Hematopoietic multipotent progenitor cell treated with erythropoietin and hydrocortisone succinate and interleukin-3 and kit ligand, for 8 days (in vitro differentiated cells): ENCODE results near the gene FLYWCH2.

Source experiments
- DNase-seq: peaks from one replicate; pipeline ENCODE4 v3.0.0-alpha.2; 2015

The FLYWCH2 gene, protein sequence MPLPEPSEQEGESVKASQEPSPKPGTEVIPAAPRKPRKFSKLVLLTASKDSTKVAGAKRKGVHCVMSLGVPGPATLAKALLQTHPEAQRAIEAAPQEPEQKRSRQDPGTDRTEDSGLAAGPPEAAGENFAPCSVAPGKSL

DNA sequence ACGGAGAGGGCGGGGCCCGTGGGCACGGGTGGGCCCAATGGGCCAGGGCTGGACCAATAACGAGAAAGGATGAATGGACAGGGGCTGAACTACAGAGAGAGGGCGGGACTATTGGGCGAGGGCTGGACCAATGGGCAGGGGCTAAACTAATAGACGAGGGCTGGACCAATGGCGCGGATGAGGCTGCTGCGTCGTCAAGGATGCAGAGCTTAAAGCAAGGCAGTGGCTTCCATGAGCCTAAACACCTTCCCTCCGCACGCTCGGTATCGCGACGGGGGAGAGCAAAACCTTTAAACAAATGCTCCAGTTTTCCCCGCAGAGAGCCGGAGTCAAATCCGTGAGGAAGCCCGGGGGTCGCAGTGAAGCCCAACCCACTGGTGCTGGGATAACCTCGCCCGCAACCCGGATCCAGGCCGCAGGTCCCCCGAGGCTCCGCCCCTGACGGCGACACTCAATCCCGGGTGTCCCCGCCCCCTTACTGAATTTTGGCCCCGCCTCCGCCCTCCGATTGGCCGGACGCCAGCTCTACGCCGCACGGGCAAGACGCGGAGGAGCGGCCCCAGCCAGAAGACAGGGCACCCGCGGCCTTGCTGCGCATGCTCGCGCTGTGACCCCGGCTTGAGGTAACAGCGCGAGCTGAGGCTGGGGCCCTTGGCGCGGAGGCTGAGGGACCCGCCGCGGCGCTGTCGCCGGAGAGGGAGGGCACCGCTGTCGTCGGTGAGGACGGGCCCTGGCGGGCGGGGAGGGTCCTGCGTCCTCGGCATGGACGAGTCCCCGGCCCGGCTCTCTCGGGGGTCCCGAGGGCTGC, at the start of gene FLYWCH2:
TSS of gene FLYWCH2 (plus strand) at position 566 of the 808 bp plus-strand sequence. CDS start 13,235 bp downstream, outside the sequence.
- peak; percentile 98 for DNase-seq

DNA sequence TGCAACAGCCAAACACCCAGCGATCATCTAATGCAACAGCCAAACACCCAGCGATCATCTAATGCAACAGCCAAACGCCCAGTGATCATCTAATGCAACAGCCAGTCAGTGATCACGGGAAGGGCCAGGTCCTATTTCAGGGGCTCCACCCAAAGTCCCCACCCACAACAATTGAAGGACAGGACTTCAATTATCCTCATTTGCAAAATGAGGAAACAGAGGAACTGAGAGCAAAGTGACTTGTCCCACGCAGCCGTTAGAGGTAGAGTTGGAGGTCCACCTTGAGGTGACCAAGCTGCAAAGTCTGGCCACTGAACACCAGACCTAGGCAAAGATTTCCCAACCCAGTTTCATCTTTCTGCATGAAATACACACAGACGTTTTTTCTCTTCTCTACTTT, 49.2 kb upstream of the FLYWCH2 start:
- DNase-seq = no peak

DNA sequence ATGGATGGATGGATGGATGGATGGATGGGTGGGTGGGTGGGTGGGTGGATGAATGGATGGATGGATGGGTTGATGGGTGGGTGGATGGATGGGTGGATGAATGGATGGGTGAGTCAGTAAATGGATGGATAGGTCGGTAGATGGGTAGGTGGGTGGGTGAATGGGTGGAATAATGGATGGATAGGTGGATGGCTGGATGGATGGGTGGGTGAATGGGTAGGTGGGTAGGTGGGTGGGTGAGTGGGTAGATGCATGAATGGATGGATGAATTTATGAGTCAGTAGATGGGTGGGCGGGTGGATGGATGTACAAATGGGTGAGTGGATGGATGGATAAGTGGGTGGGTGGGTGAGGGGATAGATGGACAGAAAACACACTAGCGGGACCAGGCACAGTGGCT, 48.0 kb upstream of the FLYWCH2 start:
- no peak for DNase-seq

DNA sequence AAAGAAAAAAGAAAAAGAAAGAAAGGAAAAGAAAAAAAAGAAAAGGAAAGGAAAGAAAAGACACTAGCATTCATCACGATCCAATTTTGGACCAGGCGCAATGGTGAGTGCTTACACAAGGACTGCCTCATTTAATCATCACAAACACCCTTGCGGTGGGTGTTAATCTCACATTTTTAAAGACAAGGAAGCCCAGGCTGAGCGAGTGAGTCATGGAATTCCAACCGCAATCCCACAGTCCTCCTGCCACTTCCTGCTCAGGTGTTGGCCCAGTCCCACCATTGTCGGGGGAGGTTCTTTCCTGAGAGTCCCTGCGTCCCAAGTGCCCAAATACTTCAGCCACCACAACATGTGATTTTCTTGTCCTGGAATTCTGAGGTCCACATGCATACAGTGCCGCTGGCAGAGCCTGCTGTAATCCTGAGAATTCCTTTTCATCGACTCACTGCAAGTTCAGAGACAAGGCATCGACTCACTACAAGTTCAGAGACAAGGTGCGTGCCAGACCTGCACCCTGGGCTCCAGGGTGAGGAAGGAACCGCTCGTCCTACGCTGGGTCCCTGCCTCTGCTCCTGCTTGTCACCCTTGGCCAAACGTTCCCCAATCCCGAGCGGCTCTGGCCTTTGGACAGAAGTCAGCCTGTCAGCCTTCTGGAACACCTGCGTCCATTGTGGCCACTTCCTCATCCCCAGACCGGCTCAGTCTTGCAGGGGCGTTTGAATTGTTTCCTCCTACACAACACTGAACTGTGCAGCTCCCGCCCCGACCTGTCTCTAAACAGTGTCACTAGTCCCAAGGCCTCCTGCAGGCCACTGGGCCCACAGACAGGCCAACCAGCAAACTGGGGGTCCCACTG, 47.1 kb upstream of the FLYWCH2 start:
- no peak for DNase-seq

DNA sequence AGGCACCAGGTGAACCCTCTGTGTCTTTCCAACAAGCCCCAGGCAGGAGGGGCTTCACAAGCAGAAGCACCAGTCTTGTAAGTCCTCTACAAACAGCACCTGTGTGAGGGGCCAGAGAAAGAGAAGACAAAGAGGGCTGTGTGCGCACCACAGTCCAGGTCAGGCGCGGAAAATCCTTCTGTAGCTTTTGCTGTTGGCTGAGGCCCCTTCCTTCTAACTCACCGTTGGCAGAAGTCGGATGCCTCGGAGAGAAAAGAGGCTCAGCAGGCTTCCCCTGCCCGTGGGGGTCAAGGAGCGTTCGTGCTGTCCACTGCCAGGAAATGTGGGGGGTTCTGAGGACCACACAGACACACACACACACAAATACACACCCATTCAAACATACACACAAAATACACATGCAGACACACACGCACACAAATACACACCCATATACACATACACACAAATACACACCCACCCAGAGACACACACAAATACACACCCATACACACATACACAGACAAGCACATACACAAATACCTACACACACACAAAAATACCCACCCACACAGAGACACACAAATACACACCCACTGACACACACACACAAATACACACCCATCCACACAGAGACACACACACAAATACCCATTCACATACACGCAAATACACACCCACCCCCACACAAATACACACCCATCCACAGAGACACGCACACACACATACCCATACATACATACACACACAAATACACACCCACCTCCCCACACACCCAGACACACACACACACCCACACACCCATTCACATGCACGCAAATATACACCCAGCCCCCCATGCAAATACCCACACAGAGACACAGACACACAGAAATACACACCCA, 46.1 kb upstream of the FLYWCH2 start:
- DNase-seq = no peak

DNA sequence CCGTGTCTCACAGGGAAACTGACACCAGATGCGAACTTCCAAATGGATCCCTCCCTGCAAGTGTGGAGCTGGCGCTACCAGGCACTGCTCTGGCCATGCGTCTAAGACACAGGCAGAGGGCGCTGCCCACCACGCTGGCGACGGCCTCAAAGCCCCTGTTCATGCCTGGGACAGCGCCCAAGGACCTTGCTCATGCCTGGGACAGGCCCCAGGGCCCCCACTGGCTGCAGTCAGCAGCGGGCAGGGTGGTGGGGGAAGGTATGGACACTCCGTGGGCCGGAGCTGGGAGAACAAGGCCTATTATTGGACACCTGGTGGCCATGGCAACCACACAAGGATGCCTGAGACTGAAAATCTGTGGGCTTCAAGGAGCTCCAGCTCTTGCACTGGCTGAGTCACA, 44.1 kb upstream of the FLYWCH2 start:
- DNase-seq = peak; percentile 67

DNA sequence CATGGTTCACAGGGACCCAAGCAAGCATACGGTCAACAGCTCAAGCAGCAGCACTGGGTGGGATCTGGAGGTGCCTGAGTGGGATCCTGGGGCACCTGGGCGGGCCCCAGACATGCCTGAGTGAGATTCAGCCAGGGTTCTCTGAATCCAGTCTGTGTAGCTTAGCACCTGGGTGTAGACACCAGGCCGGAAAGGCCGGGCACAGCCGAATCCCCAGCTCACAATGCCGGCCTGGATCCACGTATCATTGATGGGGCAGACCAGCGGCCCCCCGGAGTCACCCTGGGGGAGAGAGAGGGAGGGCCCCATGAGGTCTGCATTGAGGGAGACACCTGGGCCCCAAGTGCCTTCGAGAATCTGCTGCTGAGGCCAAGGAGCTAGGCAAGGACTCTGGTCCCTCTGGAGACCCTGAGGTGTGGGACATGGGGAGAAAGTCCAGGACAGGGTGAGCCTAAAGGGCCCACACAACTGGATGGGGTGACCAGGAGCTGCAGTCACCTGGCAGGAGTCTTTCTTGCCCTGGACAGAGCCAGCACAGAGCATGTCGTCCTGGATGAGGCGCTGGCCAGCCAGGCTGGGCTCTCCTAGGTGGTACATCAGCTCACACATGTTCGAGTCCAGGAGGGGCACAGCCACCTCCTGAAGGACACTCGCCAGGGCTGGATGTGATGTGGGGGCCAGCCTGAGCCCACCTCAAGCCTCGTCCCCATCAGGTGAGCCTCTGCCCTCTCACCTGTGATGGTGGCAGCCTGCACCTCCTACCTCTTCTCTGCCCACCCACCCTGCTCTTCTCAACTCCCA, 43.2 kb upstream of the FLYWCH2 start:
- no peak for DNase-seq

DNA sequence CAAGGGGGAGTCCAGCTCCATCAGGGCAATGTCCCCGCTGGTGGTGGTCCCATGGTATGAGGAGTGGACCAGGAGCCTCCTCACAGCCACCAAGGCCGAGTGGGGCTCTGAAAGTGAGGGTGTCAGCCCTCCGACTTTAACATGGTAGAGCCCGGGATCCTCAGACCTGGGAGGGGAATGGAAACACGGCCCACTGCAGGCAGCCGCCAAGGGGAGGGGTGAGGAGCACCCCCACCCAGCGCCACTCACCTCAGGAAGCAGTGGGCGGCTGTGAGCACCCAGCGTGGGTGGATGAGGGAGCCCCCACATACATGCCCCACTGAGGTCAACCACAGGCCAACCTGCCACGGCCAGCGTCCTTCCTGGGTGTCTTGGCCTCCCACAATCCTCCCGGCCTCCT, 42.1 kb upstream of the FLYWCH2 start:
- DNase-seq = no peak

DNA sequence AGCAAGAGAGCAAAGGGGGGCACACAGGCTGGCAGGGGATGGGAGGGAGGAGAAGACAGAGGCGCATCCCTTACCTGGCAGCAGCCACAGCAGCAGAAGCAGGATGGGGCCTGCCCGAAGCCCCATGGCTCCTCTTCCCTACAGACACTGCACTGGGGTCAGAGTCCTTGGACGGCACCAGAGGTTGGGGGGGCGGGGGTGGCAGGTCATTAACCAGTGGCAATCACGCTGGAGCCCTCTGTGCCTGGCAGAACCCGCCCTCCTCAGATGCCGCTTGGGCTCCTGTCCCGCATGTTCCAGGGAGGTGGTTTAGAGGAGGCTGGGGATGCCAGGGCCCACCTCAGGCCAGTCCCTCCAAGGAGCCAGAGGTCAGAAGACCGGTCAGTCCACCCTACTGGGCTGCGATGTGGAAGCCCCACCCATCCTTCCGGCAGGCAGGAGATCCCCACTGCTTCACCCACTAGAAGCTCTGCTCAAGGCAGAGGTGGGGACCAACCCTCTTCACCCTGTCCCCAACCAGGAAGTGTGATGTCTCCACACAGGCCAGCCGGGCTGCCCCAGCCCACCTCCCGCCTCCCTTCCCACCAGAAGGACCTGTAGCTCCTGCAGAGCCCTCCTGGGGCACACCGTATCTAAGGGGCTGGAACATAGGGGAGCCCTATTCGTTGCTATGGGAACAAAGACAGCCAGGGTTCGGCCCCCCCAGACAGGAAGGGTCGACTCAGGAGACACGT, 41.2 kb upstream of the FLYWCH2 start:
- DNase-seq = no peak

DNA sequence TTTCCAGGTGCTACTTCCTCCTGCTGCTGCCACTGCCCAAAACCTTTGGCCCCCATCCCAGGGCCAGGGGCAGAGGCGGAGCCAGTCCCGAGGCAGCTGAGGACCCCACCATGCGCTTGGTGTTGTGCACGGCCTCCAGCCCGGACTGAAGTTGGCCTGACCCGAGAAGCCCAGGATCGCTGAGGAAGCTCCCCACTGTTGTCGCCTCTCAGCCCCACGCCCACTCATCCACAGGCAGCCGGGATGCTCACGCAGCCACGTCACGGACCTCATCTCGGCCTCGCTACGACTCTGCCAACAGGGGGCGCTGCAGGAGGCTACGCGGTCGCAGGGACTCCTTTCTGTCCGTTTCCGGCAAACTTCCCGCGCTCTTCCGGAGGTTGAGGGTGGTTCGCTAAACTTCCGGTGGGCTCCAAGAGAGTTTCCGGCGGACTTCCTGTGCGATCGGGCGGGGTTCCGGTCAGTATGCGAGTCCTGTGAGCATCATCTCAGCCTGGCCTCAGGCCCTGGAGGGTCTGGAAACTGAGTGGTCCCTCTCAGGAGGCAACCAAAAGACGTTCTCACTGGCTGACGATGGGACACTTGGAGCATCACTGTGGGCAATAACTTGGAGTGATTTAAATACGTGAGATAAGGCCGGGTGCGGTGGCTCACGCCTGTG, 40.5 kb upstream of the FLYWCH2 start:
- DNase-seq = peak; percentile 82

DNA sequence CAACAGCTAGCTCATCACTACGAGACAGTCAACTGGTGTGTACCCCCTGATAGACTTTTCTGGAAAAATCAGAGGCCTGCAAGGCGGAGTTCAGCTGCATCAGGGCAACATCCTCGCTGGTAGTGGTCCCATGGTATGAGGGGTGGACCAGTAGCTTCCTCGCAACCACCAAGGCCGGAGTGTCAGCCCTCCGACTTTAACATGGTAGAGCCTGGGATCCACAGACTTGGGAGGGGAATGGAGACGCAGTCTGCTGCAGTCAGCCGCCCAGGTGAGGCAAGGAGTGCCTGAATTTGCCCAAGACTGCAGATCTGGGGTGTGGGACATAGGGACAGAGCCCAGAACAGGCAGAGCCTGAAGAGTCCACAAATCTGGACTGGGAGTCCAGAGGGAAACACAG, 39.5 kb upstream of the FLYWCH2 start:
- DNase-seq = no peak

DNA sequence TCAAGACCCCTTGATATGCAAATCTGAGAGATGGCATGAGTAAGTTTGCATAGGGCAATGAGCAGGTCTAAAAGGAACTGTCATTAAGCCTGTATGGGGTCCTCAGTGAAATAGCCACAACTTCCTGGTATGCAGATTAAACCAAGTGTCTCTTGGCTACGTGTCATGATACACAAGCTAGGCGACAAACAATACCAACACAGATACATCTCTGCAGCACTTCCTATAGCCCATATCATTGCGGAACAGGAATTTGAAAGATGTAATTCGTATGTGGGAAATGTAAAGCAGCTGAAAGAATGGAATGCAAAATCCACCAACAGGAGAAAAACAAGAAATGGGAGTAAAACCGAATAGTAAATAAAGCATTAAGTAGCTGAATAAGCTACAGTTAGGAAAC, 37.9 kb upstream of the FLYWCH2 start:
- no peak for DNase-seq

DNA sequence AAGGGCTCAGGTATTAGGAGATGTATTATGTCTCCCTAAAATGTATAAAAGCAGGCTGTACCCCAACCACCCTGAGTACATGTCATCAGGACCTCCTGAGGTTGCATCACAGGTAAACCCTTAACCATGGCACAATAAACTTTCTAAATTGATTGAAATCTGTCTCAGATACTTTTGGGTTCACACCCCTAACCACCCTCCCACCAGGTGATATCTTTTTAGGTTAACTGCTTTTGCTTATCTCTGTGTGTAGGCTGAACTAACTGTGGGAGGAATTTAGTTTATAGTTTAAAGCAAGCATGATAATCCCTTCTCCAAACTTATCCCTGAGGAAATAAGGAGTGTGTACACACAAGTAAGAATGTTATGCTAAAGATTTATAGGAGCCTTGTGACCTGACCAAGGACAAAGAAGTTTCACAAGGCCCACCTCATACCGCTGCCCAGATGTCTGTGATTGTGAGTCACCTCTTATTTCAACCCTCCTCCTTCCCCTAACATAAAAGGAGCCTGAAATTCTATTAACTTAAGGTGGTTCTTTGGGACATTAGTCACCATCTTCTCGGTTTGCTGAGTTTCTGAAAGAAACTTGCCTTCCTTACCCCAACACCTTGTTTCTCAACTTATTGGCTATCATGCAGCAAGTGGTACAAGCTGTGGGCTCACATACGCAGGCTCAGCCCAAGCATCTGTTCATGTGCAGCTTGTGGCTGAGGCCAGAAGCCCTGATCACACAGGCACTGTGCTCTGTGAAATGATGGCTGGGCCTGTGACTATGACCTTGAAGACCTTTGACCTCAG, 36.3 kb upstream of the FLYWCH2 start:
- no peak for DNase-seq

DNA sequence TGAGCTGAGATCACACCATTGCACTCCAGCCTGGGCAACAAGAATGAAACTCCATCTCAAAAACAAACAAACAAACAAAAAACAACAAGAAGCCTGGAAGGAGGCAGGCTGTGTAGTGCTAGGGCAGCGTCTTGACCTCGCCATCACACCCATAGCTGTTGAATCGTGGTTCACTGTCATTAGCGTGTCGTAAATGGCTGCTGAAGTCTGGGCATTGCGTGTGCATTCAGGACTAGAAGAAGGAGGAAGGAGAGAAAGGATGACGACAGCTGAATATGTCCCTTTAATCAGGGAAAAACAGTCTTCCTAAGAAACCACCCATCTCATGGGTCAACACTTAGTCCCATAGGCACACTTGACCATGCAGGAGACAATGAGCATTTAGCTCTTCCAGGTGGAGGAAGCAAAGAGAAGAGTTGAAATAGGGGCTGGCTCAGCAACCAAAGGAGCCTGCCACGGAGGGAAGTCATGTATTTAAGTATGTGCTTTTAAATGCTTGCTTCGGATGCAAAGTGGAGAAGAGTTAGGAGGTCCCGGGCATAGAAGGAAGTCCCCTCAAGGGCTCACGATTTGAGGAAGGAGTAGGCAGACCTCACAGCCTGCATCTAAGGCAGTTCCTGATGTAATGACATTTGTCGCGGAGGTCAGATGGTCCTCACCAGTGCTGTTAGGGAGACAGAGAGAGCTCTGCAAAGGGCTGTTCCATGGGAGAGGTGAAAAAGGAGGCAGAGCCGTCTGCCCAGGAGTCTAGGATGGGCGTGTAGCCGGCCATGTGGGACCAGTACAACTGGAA, 33.9 kb upstream of the FLYWCH2 start:
- no peak for DNase-seq

DNA sequence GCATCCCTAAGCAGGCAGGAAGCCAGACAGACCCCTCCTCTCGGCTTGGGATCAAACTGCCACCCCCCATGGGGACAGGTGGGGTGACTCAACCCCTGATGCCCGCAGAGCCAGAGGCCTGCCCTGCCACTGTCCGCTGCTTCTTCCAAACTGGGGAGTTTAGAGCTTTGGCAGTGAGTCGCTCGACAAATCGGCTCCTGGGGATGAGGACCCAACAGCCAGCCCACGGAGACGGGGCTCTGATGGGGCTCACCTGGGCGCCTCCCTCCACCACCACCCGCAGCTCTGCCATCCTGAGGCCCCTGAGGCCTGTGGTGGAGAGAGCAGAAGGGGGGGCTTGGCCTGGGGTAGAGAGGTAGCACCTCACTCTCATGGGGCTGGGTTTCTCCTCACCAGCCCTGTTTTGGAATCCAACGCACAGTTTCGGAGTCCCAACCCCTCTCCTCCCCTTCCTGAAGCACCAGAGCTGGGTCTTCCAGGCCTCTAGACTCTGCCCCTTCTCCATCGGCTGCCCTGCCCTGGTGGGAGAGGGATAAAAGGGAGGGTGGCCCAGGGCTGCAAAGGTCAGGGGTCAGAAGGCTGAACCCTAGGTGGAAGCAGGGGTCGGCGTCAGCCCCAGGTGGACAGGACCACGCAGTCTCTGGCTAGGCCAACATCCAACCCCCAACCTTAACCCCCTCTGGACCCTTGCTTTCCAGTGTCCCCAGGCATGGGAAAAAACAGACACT, 30.8 kb upstream of the FLYWCH2 start:
- DNase-seq = no peak

DNA sequence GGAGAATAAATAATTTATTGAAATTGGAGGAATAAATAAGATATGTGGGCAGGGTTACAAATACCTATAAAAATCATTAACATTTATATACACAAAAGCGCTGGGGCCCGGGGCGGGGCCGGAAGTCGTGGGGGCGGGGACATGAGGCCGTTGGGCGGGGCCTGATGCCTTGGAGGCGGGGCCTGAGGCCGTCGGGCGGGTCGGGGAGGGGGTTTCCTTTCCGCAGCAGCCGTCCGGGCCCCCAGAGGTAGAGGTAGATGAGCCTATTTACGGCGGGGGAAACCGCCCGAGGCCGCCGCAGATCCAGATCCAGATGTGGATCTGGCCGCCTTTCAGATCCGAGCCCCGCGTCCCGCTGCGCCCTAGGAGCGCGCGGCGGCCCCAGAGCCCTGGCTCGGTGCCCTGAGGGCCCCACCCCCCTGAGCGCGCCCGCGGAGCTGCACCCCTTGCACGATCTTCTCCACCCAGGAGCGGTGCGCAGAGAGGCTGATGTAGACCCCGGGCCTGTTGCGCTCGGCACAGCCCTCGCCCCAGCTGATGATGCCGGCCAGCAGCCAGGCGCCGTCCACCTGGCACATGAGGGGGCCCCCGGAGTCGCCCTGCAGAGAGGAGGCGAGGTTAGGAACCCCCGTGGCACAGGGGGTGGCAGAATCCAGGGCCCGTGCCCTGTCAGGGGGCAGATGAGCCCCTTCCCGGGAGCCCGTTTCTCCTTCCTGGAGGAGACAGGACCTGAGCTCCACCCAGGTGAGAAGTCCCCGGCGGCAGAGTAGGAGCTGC, 30.1 kb upstream of the FLYWCH2 start:
- no peak for DNase-seq

DNA sequence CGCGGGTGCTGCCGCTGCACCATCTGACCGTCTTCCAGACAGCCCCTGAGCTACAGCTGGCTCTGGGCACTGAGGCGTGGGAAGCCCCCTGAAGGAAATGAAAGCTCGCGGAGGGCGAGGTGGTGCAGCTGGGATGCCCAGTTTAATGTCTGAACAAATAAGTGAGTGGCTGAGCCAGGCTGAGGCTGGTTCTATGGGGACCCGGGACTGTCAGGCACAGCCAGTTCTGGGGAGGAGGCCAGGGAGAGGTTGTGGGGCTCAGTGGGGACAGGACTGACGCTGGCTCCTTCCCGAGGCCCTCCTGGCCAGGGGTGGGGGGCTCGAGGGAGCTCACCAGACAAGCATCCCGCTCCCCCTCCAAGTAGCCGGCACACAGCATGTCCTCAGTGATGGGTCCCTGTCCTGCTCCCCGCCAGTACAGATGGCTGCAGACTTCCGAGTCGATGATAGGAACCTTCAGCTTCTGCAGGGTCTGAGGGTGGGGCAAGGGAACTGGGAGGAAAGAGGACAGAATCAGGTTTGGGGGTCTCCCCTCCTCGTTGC, 29.4 kb upstream of the FLYWCH2 start:
- DNase-seq = no peak
